GM21367 (cell line): Measurements from ENCODE around the gene LDLRAD1.
"Not testable (repeated sequence)": the region's sequence is repeated elsewhere in the genome, so short reads cannot be mapped to it uniquely, and the experiment has no call there.

Source experiments
- ATAC-seq: cut with Tn5 transposase; IDR thresholded peaks from one replicate; pipeline ENCODE4 v1.9.1; 2021; ENCODE audit not compliant: unreplicated experiment

The LDLRAD1 gene

GRCh38 chr1:53995683-53996082 is 22.3 kb downstream of the LDLRAD1 start:
- no peak for ATAC-seq

- ATAC-seq = not testable (repeated sequence)
Measured at GRCh38 chr1:53994516-53994915, 23.5 kb downstream of the LDLRAD1 start.

DNA sequence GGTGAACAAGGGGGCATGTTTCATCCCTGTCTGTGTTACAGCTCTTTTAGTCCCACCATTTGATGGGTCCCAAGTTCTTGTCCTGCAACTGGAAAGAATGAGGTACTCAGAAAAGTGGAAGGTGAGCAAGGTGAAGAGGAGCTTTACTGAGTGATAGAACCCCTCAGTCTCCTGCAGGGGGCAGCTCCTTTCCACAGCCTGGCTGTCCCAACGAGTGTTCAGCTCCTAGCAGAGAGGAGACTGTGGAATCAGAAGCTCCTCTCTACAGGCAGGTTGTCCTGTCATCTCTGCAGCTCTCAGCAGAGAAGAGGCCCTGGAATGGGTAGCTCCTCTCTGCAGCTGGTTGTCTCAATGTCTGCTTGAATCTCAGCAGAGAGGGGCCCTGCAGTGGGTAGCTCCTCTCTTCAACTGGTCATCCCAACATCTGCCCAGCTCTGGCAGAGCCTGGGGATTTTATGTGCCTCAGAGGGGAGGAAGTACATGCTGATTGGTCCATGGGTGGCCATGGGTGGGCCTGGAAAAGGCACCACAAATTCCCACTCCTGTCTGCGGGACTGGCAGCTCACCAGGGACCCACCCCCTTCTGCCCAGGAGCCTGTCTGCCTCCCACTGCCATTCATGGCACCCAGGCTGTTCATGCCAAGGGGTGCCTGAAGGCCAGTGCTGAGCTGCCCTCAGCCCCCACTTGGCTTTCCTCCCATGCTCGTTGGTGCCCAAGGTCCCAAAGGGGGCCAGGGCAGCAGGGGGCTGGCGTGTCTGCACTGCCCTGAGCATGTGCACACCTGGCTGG is 25.7 kb downstream of the LDLRAD1 start:
- no peak for ATAC-seq

DNA sequence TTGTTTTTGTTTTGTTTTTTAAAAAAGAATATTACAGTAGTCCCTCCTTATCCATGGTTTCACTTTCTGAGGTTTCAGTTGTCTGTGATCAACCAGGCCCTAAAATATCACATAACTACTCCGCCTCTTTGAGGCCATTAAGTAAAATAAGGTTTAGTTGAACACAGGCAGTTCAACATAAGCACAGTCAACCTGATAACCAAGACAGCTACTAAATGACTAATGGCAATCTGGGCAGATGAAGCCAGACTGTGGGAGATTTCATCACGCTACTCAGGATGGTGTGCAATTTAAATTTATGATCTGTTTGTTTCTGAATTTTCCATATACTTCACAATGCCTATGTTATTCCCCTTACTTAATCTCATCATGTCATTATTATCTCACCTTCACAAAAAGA is 30.1 kb downstream of the LDLRAD1 start:
- no peak for ATAC-seq

GRCh38 chr1:53986458-53986857 is 31.5 kb downstream of the LDLRAD1 start:
- ATAC-seq = no peak

DNA sequence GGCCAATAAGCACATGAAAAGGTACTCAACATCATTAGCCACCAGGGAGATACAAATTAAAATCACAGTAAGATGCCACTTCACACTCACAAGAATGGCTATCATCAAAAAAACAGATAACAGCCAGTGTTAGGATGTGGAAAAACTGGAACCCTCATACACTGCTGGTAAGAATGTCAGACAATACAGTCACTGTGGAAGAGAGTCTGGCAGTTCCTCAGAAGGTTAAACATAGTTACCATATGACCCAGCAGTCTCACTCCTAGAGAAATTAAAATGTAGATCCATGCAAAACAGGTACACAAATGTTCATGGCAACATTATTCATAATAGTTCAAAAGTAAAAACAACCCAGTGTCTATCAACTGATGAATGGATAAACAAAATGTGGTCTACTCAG is 33.3 kb downstream of the LDLRAD1 start:
- no peak for ATAC-seq

DNA sequence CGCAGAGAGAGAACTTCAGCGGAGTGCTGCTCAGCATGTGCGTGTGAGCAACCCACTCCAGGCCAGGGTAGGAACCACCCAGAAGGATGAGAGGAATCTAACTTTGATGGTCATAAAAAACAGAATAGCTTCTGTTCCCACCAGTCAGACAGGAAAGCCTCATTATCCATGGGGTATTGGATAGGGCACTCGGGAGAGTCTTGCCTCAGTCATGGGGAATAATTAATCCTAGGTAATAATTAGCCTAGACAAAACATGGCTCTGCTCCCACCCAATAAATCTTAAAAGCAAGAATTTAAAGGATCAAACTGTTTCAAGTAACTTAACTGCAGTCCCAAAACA is 35.3 kb downstream of the LDLRAD1 start:
- ATAC-seq = no peak

GRCh38 chr1:53982034-53982762 is 35.8 kb downstream of the LDLRAD1 start:
- ATAC-seq = no peak

GRCh38 chr1:53981220-53981619 is 36.8 kb downstream of the LDLRAD1 start:
- no peak for ATAC-seq

- no peak for ATAC-seq
Measured at GRCh38 chr1:53979712-53980450, 38.1 kb downstream of the LDLRAD1 start.

- ATAC-seq = no peak
Measured at GRCh38 chr1:53975861-53976260, 42.1 kb downstream of the LDLRAD1 start.

GRCh38 chr1:53971718-53972117 is 46.3 kb downstream of the LDLRAD1 start:
- ATAC-seq = no peak

DNA sequence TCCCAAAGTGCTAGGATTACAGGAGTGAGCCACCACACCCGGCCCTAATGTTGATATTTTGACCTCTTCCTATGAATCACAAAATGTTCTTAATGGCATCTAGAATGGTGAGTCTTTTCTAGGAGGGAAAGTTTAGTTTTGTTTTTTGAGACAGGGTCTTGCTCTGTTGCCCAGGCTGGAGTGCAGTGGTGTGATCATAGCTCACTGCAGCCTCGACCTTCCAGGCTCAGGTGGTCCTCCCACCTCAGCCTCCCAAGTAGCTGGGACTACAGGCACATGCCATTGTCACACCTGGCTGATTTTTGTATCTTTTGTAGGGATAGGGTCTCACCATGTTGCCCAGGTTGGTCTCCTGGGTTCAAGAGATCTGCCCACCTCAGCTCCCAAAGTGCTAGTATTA is 48.7 kb downstream of the LDLRAD1 start:
- not testable (repeated sequence) for ATAC-seq

- no peak for ATAC-seq
Measured at GRCh38 chr1:53968125-53968513, 49.9 kb downstream of the LDLRAD1 start.

DNA sequence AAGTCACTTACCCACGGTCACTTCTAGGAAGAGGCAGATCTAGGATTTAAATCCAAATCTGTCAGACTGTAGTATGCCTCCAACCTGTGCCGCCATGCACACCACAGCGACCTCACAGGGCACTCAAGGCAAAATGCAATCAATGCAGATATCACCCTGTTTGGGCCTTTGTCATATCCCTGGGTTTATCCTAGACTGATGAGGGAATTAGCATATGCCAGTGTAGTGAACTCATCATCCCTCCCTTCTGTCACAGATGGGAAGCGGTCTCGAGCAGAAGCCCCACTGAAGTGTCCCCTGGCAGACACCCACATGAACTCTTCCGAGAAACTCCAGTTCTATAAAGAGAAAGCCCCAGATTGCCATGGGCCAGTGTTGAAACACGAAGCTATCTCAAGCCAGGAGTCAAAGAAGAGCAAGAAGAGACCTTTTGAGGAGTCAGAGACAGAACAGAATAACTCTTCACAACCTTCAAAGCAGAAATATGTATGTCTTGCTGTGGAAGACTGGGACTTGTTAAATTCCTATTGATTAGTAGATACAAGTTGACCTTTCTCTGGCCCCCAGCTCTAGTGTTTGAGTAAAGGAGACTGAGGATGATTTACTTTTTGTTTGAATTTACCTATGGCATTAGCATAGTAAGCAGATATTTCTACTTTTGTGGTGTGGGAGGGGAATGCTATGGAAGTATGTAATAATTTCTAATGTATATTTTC is 50.4 kb downstream of the LDLRAD1 start:
- ATAC-seq = no peak

GRCh38 chr1:53966794-53967193 is 51.2 kb downstream of the LDLRAD1 start:
- ATAC-seq = no peak

- no peak for ATAC-seq
Measured at GRCh38 chr1:53964109-53964508, 53.9 kb downstream of the LDLRAD1 start.

GRCh38 chr1:53963460-53963859 is 54.5 kb downstream of the LDLRAD1 start:
- no peak for ATAC-seq

DNA sequence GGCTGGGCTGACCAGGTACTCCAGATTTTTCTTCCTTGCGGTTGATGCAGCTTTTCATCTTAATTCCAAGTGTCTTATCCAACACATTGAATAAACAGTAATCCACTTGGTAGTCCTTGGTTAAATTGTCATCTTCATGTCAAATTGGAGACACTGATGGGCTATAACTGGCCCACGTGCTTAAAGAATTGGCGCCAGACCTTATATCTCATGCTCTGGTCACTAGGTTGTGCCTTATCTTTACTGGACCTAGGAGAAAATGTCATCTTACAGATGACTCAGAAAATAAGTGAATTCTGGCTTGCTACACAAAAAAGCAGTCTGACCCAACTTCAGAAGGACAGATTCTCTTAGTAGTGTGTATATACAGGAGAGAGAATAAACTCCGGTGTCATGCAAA is 55.6 kb downstream of the LDLRAD1 start:
- ATAC-seq = no peak

- ATAC-seq = no peak
Measured at GRCh38 chr1:53959664-53960250, 58.2 kb downstream of the LDLRAD1 start.
